ENCODE data around the gene EPHB2.
"Not testable (repeated sequence)": the region's sequence is repeated elsewhere in the genome, so short reads cannot be mapped to it uniquely, and the experiment has no call there.

The EPHB2 gene

DNA sequence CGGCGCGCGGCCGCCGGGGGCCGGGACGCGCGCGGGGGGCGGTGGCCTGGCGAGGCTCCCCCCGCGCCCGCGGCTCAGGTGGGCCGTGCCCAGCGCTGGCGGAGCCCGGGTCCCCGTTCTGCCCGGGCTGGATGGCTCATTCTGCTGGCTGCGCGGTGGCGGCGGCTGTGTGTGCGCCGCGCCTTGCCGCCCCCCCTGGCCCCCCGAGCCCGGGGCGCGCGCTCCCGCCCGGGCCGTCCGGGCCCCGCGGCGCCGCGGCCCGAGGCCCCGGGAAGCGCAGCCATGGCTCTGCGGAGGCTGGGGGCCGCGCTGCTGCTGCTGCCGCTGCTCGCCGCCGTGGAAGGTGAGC, at the start of gene EPHB2:
Gene EPHB2 (plus strand): TSS at position 139 of the 349 bp plus-strand sequence. CDS start 144 bp downstream, at position 283.
- DNase-seq = peak; percentile 6 to 19

DNA sequence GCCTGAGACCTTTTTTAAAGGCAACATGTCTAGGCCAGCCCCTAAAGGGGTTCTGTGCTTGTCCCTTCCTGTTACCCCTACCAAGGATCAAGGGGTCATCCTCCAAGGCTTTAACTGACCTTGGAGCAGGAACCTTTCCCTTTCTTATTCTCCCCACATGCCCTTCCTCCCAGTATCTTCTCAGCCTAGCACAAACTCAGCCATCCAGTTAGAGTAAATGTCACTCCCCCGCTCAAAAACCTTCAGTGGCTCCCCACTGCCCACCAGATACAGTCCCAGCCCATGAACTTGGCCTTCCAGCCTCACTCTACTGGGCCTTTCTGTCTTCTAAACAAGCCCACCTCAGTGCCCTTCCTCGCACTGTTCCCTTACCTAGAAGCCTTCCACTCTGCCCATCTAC, 48.8 kb upstream of the EPHB2 start:
- DNase-seq = no peak

DNA sequence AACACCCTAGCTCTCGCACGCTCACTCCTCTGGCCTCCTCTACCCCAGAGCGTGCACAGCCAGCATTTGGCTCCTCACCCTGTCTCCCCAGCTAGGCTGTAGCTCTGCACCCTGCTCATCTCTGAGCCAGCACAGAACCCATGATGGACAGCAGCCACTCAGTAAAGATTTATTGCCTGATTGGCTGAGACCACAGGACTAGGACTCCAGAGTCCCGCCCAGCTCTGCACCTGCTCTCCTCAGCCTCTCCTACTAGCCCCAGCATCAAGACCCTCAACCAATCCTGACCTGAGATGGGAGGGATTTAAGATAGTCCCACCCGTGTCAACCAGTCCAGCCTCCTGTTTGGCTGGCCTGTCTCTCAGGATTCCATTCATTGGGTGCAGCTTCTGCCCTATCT, 48.3 kb upstream of the EPHB2 start:
- no peak for DNase-seq

DNA sequence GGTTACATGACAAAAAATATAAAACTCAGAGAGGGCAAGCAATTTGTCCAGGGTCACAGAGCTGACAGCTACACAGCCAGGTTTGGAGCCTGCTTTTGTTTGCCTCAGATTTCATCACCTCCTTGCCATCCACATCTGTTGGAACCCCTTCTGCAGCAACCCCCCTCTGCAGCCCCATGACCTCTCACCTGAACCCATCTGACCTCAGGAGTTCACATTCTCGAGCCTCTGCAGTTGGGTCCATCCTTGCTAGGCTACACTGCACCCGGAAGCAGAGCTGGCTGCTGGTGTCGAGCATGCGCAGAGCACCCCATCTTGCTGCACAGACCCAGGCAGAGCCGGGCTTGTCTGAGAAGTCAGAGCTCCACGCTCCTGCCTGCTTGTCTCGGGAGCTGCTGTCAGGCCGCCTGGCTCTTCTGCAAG, 47.6 kb upstream of the EPHB2 start:
- DNase-seq = no peak

DNA sequence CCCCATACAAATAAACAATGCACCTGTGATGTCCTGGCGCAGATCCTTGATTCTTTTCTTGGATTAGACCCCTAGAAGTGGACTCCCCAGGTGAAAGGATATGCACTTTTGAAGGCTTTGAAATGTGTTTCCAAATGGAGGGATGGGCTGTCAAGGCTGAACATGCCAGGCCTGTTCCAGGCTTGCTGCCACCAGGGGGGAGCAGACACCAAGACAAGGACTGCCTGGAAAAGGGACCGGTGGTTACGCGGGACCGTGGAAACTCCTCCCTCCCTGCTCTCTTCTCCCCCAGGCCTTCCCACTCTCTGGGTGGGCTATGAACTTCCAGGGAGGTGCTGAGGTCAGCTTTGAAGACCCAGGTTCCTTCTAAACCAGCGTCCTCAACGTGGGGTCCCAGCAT, 44.9 kb upstream of the EPHB2 start:
- DNase-seq = no peak

DNA sequence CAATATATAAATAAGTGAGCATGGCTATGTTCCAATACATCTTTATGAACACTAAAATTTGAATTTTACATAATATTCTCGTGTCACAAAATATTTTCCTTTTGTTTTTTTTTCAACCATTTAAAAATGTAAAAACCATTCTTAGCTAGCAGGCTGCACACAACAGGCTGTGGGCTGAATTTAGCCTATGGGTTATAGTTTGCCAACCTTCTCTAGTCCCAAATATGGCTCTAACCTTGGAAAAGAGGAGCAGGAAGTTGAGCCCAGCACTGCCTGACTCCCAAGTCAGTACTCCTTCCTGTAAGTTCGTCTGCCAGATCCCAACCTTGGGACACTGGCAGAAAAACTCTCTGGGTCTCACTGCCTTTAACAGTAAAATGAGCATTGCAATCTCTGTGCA, 44.2 kb upstream of the EPHB2 start:
- DNase-seq = no peak

DNA sequence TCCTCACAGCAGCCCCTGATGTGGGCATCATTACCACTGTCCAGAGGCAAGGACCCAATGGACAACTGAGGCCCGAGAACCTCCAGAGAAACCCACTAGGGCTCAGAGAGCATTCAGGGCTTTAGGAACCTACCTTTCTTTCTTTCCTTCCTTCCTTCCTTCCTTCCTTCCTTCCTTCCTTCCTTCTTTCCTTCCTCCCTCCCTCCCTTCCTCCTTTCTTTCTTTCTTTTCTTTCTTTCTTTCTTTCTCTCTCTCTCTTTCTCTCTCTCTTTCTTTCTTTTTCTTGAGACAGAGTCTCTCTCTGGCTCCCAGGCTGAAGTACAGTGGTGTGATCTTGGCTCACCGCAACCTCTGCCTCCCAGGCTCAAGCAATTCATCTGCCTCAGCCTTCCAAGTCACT, 41.8 kb upstream of the EPHB2 start:
- DNase-seq = not testable (repeated sequence)

DNA sequence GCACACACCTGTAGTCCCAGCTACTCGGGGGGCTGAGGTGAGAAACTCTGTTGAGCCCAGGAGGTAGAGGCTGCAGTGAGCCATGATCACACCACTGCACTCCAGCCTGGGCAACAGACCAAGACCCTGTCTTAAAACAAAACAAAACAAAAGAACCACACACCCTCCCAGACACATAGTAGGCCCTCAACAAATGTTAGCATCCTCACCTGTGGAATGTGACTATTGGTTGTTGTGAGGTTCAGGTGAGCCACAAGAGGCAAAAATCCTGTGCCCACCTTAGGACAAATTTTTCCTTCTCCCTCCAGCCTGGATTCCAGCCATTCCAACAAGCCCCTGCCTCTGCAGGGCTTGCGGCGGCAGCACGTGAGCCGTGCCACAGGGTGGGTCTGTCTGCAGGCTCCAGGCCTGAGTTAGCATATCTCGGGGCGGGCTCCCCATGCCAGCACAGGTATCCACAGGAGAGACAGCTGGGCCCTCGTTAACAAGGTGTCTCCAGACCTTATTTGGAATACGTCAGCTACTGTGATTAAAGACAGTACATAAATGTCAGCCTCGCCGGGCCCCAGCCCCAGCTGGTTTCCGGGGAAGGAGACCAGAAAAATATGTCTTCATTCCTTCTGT, 40.2 kb upstream of the EPHB2 start:
- no peak for DNase-seq

DNA sequence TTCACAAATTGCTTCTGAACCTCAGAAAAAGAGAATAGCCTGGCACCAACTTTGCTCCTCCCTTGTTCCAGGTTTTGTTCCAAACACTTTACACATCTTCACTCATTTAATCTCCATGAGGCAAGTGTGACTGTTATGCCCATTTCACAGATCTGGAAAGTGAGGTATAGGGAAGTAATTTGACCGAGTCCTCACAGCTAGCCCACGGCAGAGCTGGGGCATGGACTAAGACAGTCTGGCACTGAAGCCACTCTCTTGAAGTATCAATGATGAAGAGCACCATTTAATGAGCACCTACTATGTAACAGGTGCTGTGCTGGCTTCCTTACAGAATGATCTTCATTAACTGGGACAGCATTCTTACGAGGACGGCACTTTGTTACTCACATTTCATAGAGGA, 38.6 kb upstream of the EPHB2 start:
- no peak for DNase-seq

DNA sequence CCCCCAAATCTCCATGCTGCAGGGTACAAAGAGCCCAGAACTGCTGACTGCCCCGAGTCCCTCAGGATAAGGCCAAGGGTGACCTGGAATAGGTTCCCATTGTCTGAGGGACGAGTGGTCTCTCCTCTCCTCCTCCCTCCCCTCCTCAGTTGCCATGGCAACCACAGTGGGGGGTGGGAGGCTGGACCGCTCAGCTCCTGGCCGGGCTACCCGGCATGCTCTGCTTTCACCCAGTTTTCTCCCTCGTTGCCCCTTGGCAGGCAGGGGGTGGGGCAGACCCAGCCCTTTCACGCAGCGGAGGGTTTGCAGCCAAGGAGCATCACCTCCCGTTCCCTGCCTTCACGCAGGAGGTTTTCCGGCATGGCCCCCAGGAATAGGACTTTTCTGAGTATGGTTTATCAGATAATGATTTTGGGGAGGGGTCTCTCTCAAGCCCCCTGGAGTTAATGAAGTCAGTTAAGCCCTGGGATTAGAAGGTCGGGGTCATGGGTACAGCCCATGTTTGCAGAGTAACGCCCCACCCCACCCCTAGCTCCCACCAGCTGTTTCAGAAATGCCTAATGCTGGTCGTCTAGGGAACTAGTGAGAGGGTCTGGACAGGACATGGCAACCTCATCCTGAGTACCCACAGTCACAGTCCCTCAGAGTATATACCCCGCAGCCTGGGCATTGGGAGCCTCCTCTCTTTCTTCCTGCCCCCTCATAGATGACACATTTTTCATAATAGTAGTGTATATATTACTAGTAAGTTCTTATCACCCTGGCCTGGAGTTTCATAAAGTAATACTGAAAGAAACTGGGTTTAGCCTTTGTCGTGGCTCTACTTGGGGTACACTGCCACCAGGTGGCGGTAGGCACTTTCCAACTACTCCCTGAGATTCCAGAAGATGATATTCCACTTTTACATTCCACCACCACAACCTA, 36.9 kb upstream of the EPHB2 start:
- DNase-seq = peak in 1 of 2 donors; percentile 9

DNA sequence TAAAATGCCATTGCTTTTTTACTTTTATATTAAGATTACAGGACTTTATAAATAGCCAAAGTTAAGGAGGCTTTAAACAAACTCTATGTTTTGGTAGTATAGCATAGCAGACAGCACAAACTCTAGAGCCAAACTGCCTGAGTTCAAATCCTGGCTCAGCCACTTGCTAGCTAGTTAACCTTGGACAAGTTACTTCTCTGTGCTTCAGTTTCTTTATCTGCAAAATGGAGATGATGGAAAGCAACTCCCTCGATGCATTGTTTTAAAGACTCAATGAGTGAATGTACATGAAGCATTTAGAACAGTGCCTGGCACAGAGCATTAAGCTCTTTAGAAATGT, 36.3 kb upstream of the EPHB2 start:
- no peak for DNase-seq

DNA sequence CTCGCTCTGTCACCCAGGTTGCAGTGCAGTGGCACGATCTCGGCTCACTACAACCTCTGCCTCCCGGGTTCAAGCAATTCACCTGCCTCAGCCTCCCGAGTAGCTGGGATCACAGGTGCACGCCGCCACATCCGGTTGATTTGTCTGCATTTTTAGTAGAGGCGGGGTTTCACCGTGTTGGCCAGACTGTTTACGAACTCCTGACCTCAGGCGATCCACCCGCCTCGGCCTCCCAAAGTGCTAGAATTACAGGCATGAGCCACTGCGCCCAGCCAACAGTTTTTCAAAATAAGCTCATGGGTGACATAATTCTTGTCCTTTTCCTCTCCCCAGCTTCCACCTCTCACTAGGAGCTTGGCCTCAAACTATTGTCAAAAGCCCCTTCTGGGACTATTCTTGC, 34.5 kb upstream of the EPHB2 start:
- not testable (repeated sequence) for DNase-seq

DNA sequence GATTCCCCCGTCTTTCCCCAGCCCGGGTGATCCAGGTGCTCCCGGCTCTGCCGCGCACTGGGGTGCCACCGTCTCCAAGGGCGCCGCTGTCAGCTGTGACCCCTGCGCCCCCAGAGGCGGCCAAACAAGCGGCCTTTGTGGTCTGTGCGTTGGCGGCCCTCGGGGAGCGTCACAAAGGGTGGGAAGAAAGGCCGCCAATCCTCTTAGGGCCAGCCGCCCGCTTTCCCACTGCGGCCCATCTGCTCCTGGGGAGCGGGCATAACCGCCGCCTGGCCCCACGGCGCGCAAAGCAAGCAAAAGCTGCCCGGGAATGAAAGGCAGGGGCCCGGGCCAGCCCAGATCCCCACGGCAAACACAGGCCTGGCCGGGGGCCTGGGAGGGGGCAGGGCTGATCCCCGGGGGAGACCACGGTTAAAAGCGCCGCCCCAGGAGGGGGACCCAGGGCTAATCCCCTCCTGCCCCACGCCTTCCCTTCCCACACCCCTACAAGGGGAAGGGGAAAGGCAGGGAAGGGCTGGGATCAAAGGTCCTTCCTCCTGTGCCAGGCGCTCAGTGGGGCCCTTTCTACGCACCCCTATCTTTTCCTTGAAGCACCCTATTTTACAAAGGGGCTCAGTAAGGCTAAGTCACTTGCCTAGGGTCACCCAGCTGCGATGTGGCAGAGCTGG, 33.6 kb upstream of the EPHB2 start:
- DNase-seq = no peak

DNA sequence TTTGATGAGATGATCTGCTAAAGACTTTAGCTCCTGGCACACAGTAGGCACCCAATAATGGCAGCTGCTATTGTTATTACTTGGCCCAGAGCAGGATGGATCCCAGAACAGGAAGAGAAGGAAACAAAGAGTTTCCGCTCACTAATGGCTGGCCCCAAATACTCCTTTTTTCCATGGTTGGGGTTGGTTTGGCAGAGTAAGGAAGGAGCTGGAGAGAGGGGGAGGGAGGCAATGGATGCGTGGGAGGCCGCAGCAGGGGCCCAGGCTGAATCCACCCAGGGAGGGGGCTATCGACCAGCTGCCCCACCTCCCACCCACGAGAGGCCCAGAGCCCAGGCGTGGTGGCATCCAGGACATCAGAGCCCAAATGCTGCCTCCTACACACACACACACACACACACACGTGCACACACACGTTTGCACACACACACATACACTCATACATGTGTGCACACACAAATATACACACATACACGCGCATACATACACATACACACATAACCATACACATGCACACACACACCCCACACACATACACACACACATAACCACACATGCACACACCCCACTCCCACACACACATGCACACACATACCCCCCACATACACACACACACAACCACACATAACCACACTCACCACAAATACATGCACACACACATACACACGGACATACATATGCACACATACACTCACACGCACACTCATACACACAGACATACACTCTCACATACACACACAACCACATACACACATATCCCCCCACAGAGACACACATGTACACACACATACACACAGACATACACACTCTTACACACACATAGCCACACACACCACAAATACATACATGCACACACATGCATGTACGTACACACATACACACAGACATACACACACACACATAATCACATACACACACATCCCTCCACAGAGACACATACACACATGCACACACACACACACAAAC, 32.4 kb upstream of the EPHB2 start:
- DNase-seq = no peak

DNA sequence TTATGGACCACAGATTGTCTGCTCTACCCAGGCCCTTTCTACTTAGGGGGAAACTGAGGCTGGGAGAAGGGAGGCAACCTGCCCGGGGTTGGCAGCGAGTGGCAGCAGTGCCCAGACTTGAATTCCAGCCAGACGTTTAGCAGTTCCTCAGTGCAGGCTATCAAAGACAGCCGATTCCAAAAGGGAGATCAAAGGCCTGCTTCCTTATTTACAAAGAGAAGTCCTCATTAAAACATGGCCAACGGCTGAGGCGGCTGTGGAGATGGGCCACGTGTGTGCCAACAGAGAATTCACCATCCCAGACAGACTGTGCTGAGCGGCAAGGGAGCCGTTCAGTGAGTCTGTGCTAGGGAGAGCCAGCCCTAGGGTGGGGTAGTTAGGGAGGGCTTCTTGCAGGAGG, 29.9 kb upstream of the EPHB2 start:
- DNase-seq = no peak

DNA sequence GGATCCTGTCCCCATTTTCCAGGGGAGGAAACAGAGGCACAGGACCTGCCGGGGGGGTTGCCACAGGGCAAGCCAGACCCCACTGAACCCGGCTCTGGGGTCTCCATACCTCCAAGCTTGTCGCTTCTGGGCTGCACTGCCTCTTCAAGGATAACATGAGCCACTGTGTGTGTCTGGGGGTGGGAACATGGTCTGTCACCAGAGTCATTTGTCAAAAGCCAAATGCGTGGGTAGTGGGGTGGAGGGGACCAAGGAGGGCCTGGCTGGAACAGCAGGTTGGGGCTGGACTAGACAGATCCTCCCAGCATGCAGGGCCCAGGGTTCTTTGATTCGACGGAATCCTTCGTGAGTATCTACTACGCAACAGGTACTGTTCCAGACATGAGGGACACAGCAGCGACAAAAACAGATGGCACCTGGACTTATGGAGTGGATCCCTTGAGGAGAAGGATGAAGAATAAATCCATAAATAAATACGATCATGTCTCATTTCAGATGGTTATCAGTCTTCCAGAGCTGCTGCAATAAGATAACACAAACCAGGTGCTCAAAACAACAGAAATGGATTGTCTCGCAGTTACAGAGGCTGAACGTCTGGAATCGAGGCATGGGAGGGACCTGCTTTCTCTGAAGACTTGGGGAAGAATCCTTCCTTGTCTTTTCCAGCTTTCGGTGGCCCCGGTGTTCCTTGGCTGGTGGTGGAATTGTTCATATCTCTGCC, 28.9 kb upstream of the EPHB2 start:
- DNase-seq = no peak

DNA sequence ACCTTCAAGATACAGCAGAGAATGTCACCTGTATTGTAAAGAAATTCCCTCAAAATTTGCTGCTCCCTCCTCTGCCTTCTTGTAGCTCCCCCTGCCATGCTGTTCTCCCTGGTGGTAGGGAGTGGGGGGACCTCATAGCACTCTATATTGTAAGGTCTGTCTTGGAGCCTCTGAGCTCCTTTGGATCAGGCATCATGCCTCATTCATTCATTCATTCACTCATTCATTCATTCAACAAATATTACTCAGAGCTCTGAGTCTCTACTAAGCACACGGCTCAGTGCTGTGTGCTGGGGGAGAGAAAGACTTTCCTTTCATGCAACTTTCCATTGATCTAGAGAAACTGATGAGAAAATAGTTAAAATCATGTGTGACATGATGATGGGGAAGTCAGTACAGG, 27.1 kb upstream of the EPHB2 start:
- no peak for DNase-seq

DNA sequence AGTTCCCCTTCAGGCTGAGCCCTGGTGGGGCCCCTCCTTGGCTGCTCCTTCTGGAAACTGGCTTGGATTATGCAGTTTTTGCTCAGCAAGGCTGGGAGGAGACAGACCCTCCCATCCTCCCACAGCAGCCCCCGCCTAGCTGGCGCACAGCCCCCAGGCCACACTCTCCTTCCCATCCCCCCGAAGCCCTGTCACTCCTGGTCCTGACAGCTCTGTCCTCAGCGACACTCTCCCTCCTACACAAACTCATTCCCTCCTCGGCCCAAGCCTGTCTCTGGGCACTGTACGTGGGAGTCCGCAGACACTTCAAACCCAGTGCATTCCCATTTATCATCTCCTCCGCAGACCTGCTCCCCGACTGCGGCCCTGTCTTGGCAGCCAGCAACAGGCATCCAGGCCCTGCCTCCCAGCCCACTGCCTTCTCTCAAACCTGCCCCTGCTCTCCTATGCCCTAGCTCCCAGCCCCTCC, 25.0 kb upstream of the EPHB2 start:
- no peak for DNase-seq

DNA sequence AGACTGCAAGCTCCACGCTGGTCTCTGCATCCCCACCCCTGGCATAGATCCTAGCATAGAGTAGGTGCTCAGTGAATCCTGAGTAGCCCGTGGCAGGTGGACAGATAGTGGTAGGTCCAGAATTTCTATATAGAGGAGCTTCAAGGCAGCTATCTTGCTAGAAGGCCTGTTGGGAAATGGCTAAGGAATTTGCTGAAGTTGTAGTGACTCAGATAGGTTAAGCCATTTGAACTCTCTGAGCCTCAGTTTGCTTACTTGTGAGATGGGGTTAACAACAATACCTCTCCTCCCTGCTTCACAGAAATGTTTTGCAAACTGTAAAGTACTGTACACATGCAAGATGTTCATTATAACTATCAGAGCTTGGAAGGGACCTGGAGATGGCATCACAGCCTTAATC, 23.4 kb upstream of the EPHB2 start:
- DNase-seq = no peak

DNA sequence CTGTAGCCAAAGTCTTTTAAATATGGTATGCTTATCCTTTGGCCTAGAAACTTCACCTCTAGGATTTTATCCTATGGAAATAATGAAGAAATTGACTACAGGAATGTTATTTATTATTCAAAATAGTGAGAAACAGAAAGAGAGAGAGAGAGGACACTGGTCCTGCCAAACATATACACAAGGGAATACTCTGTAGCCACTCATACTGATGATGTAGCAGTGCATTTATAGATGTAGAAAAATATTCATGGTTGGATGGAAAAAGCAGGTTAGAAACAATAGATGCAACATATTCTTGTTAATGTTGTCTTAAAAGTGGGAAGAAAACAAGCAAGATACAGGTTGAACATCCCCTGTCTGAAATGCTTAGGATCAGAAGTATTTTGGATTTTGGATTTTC, 22.2 kb upstream of the EPHB2 start:
- DNase-seq = no peak

DNA sequence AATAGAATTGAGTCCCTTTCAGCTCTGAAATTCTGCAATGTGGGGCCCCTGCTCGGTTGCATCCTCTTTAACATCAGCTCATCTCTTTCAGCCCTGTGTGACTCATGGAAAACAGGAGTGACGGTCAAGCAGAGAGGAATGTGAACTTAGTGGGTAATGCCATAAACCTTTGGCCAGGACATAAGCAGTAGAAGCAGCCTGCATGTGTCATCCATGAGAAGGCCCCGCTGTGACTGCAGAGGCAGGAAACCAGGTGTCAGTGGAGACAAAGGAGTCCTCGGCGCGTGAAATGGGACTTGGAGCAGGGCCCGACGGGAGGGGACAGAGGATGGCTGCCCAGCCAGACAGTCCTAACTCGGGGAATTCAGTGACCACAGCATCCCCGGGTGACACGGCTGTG, 21.1 kb upstream of the EPHB2 start:
- DNase-seq = no peak

All from CD4-positive, alpha-beta T cell treated with Interleukin-1 beta for 1 hour (primary cell).